CD4-positive, alpha-beta T cell (primary cell): ENCODE measurements around the gene WDR59. TPM values are rescaled to one million over a fixed set of nuclear protein-coding genes. Genes with fewer than 3 reads are reported as not detected.

Source experiments
- ATAC-seq: fragments of 200-7000 bp; cut with Tn5 transposase; one replicate; pipeline ENCODE4 v1.10.0; 2022; ENCODE audit warnings: mild to moderate bottlenecking; ENCODE audit not compliant: poor library complexity
- CTCF ChIA-PET: fragments of 350-600 bp; sonication (Branson Sonifier 250); formaldehyde crosslinking; loops from one replicate; lab custom pipeline; 2021; ENCODE audit warnings: antibody characterized with exemption, inconsistent platforms; lab: Charles Lee
- POLR2A ChIA-PET: fragments of 350-600 bp; sonication (Branson Sonifier 250); formaldehyde crosslinking; loops from one replicate; lab custom pipeline; 2021; ENCODE audit warnings: antibody characterized with exemption, inconsistent platforms; lab: Charles Lee
- DNase-seq, 14 experiments: peaks; one replicate each; pipeline ENCODE4 v3.0.0-alpha.2; 2013 to 2020; ENCODE audit warnings: mixed read lengths in 2 of 14
- H3K27ac ChIP-seq, 2 donors: one replicate each; pipeline versions ENCODE4 v1.5.1 to v1.7.0; 2013; ENCODE audit warnings: low read length in 2 of 2, low read depth in 1 of 2, mild to moderate bottlenecking in 1 of 2
- H3K27me3 ChIP-seq, 2 experiments: 1 replicate in 1 of 2; 2 replicates in 1 of 2; pipeline versions ENCODE4 v1.6.1 to v1.7.0; 2013; ENCODE audit warnings: low read length in 2 of 2, control low read depth in 1 of 2, mild to moderate bottlenecking in 1 of 2, moderate library complexity in 1 of 2; ENCODE audit not compliant: insufficient read depth in 2 of 2, control insufficient read depth in 1 of 2
- H3K36me3 ChIP-seq: one replicate; pipeline ENCODE4 v1.6.1; 2013; ENCODE audit warnings: low read length, control low read depth; ENCODE audit not compliant: insufficient read depth
- H3K4me1 ChIP-seq: one replicate; pipeline ENCODE4 v1.6.1; 2013; ENCODE audit warnings: low read length, control low read depth; ENCODE audit not compliant: insufficient read depth
- H3K4me3 ChIP-seq: one replicate; pipeline ENCODE4 v1.5.1; 2013; ENCODE audit warnings: mild to moderate bottlenecking, low read length, moderate library complexity
- H3K9me3 ChIP-seq, 2 experiments: 1 replicate in 1 of 2; 2 replicates in 1 of 2; pipeline versions ENCODE4 v1.6.1 to v1.7.0; 2013; ENCODE audit warnings: low read length in 2 of 2, mild to moderate bottlenecking in 2 of 2, control low read depth in 1 of 2, moderate library complexity in 1 of 2; ENCODE audit not compliant: control insufficient read depth in 1 of 2, insufficient read depth in 1 of 2
- H3K27ac Mint-ChIP-seq: one replicate; pipeline ENCODE4 v1.8.0; 2020; ENCODE audit warnings: mixed read lengths
- H3K27me3 Mint-ChIP-seq: one replicate; pipeline ENCODE4 v1.8.0; 2021; ENCODE audit warnings: mixed read lengths
- H3K36me3 Mint-ChIP-seq: one replicate; pipeline ENCODE4 v1.8.0; 2021; ENCODE audit warnings: low read depth, mixed read lengths
- H3K4me1 Mint-ChIP-seq: one replicate; pipeline ENCODE4 v1.8.0; 2021; ENCODE audit warnings: low read depth, mixed read lengths
- H3K4me3 Mint-ChIP-seq: one replicate; pipeline ENCODE4 v1.8.0; 2020; ENCODE audit warnings: mild to moderate bottlenecking, mixed read lengths
- H3K9me3 Mint-ChIP-seq: one replicate; pipeline ENCODE4 v1.8.0; 2020; ENCODE audit warnings: mixed read lengths
- intact Hi-C, 2 experiments: fragments of 100-400 bp; cut with DNase I in 1 of 2; cut with micrococcal nuclease in 1 of 2; formaldehyde crosslinking; loops; one replicate each; pipeline versions ENCODE4 v1.15.1 to v1.9.0; 2023 to 2025; cut with DNase I, micrococcal nuclease
- total RNA-seq, 174 experiments: library from RNA in 2 of 174; stranded (reverse) in 2 of 174; gene quantifications; one replicate each; pipeline ENCODE4 v1.2.3 and lab custom pipeline; 2021 to 2026
- TF ChIP-seq, protein P1 (sequence below): fragments of 200-600 bp; IDR thresholded peaks from one replicate; pipeline ENCODE4 v1.8.0; 2022; ENCODE audit warnings: antibody characterized with exemption, mild to moderate bottlenecking

Gene WDR59
- total RNA-seq, 2 experiments from 2014 or later, result 60.2 to 67.2 TPM

DNA sequence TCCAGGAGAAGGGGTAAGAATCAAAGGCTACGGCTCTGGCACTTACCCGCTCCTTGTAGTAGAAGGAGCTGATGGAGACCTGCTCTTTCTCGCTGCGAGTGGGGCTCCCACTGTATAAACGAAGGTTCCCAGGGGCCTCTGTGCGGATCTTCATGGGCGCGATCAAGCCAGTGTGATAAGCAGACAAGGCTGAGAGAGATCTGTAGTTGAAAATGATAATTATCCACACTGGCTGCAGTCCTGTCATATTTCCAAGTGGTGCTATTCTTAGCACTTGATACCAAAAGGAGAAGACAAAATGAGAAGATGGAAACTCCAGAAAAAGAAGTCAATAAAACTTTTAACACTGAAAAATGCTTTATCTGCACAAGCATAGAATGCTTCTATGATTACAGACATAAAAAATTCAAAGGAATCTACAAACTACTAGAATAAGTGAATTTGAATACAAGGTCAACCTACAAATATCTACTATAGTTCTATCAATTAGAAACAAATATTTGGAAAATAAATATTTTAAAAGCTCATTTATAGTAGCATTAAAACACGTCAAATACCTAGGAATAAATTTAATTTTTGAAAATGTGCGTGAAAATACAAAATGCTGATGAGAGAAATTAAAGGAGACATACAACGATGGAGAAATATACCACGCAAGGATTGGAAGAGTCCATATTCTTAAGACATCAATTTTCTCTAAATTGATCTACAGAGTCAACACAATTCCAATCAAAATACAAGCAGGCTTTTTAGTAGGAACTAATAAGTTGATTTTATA, 80.8 kb downstream of the WDR59 start:
- ChIA-PET CTCF (no interaction called here), POLR2A (no interaction called here)
- intact Hi-C loops, result no loop called here
- no peaks in the 10 kb centered on the region for H3K9me3 ChIP-seq
- no peak overlapping the region for H3K27ac ChIP-seq
- no peak overlapping the region for H3K27ac Mint-ChIP-seq
- H3K4me1 Mint-ChIP-seq, result no peaks in the 10 kb centered on the region
- DNase-seq (no peak), ATAC-seq (no peak)
- H3K4me3 Mint-ChIP-seq, result no peak overlapping the region
- peaks cover 50% of the 10 kb centered on the region for H3K36me3 ChIP-seq
- no peaks in the 10 kb centered on the region for H3K9me3 Mint-ChIP-seq
- TF ChIP-seq, protein P1, sequence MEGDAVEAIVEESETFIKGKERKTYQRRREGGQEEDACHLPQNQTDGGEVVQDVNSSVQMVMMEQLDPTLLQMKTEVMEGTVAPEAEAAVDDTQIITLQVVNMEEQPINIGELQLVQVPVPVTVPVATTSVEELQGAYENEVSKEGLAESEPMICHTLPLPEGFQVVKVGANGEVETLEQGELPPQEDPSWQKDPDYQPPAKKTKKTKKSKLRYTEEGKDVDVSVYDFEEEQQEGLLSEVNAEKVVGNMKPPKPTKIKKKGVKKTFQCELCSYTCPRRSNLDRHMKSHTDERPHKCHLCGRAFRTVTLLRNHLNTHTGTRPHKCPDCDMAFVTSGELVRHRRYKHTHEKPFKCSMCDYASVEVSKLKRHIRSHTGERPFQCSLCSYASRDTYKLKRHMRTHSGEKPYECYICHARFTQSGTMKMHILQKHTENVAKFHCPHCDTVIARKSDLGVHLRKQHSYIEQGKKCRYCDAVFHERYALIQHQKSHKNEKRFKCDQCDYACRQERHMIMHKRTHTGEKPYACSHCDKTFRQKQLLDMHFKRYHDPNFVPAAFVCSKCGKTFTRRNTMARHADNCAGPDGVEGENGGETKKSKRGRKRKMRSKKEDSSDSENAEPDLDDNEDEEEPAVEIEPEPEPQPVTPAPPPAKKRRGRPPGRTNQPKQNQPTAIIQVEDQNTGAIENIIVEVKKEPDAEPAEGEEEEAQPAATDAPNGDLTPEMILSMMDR, result no peak
- no peak overlapping the region for H3K4me3 ChIP-seq
- peaks cover 85% of the 10 kb centered on the region for H3K36me3 Mint-ChIP-seq
- H3K27me3 Mint-ChIP-seq, result no peaks in the 10 kb centered on the region
- H3K27me3 ChIP-seq, result no peaks in the 10 kb centered on the region
- no peaks in the 10 kb centered on the region for H3K4me1 ChIP-seq

DNA sequence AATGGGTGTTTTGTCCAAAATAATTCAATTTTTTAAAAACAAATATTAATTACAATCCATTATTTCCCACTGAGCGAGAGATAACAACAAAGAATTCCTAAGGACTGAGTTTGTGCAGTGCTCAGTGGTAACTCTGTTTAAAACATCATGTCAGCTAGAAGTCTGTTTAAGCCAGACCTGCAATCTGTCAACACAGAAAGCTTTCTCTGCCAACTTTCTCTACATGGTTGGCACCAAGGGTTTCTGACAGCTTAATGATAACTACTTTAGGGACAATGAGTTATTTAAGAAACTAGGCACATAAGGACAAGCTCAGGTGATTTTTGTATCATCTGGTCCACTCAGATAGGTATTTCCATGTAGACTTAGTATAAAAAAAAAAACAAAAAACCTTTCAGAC, 81.8 kb downstream of the WDR59 start:
- Histone ChIP-seq H3K27ac (no peak overlapping the region), H3K9me3 (no peaks in the 10 kb centered on the region), H3K4me3 (no peak overlapping the region), H3K27me3 (no peaks in the 10 kb centered on the region), H3K36me3 (peaks cover 56% of the 10 kb centered on the region), H3K4me1 (no peaks in the 10 kb centered on the region)
- H3K9me3 Mint-ChIP-seq, result no peaks in the 10 kb centered on the region
- ChIA-PET POLR2A (no interaction called here), CTCF (no interaction called here)
- H3K4me1 Mint-ChIP-seq, result no peaks in the 10 kb centered on the region
- TF ChIP-seq, protein P1, result no peak
- H3K4me3 Mint-ChIP-seq, result no peak overlapping the region
- DNase-seq (no peak), ATAC-seq (no peak)
- intact Hi-C loops, result no loop called here
- H3K27ac Mint-ChIP-seq, result no peak overlapping the region
- H3K36me3 Mint-ChIP-seq, result peaks cover 86% of the 10 kb centered on the region
- H3K27me3 Mint-ChIP-seq, result no peaks in the 10 kb centered on the region

DNA sequence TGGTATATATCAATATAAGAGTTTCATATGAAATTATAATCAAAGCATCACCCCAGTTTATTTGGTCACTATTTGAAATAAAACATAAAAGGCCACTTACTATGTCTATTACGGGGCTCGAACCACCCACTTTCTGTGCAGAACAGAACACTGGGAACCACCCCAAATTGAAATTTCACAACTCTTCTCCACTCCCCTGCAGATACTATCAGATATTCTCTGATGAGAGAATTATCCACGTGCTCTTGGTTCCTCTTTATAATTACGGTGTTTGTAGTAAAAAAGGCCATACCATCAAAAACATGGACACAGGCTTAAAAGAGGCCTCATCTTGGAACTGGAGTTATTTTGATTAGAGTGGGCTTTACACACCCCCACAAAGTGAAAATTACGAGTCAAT, 82.8 kb downstream of the WDR59 start:
- Mint-ChIP-seq H3K9me3 (no peaks in the 10 kb centered on the region), H3K4me1 (no peaks in the 10 kb centered on the region), H3K36me3 (peaks cover 86% of the 10 kb centered on the region), H3K27me3 (no peaks in the 10 kb centered on the region), H3K27ac (no peak overlapping the region), H3K4me3 (no peak overlapping the region)
- Histone ChIP-seq H3K4me3 (no peak overlapping the region), H3K4me1 (no peaks in the 10 kb centered on the region), H3K36me3 (peaks cover 51% of the 10 kb centered on the region), H3K9me3 (no peaks in the 10 kb centered on the region), H3K27me3 (no peaks in the 10 kb centered on the region), H3K27ac (no peak overlapping the region)
- ChIA-PET CTCF (no interaction called here), POLR2A (no interaction called here)
- DNase-seq (no peak), ATAC-seq (no peak)
- TF ChIP-seq, protein P1, result no peak
- intact Hi-C loops, result no loop called here
